Fibroblast of villous mesenchyme (primary cell): ENCODE data around the gene AUTS2. TPM values are rescaled to one million over a fixed set of nuclear protein-coding genes. Genes with fewer than 3 reads are reported as not detected.

Experiments
- DNase-seq: peaks from one replicate; pipeline ENCODE4 v3.0.0-alpha.2; 2010; ENCODE audit warnings: low read depth
- H3K4me3 ChIP-seq: 2 replicates; pipeline ENCODE4 v1.5.1; 2011; ENCODE audit warnings: low read depth, mild to moderate bottlenecking, low read length
- total RNA-seq: library from RNA; depleted of rRNA; stranded (reverse); fragments of >200 nt; gene quantifications from 2 replicates; pipeline ENCODE4 v1.2.3, GENCODE V29; 2012
- TF ChIP-seq, protein P1 (sequence below): IDR thresholded peaks from 2 replicates; pipeline ENCODE4 v1.5.1; 2012; ENCODE audit warnings: low read depth, mild to moderate bottlenecking, low read length; ENCODE audit not compliant: insufficient read depth

The AUTS2 gene
- total RNA-seq, 1 donor: 3.9 TPM

- no peak overlapping the region for H3K4me3 ChIP-seq
- DNase-seq: no peak
- TF ChIP-seq, protein P1, sequence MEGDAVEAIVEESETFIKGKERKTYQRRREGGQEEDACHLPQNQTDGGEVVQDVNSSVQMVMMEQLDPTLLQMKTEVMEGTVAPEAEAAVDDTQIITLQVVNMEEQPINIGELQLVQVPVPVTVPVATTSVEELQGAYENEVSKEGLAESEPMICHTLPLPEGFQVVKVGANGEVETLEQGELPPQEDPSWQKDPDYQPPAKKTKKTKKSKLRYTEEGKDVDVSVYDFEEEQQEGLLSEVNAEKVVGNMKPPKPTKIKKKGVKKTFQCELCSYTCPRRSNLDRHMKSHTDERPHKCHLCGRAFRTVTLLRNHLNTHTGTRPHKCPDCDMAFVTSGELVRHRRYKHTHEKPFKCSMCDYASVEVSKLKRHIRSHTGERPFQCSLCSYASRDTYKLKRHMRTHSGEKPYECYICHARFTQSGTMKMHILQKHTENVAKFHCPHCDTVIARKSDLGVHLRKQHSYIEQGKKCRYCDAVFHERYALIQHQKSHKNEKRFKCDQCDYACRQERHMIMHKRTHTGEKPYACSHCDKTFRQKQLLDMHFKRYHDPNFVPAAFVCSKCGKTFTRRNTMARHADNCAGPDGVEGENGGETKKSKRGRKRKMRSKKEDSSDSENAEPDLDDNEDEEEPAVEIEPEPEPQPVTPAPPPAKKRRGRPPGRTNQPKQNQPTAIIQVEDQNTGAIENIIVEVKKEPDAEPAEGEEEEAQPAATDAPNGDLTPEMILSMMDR: no peak
Observed at GRCh38 chr7:70036695-70037094, 438.4 kb downstream of the AUTS2 start.

- H3K4me3 ChIP-seq: no peak overlapping the region
- TF ChIP-seq, protein P1: no peak
- no peak for DNase-seq
Observed at GRCh38 chr7:70037171-70037933, 439.1 kb downstream of the AUTS2 start.

DNA sequence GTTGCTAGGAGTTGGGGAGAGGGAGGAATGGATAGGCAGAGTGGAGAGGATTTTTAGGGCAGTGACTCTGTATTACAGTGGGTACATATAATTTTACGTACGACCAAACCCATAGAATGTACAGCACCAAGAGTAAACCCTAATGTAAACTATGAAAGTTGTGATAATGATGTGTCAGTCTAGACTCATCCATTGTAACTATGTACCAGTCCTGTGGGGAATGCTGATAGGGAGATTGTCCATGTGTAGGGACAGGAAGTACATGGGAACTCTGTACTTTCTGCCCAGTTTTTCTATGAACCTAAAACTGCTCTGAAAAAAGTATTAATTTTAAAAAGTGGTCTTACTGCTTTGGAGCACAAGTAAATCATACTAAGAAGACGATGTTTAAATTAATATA lies 441.8 kb downstream of the AUTS2 start:
- no peak overlapping the region for H3K4me3 ChIP-seq
- DNase-seq: no peak
- TF ChIP-seq, protein P1: no peak

DNA sequence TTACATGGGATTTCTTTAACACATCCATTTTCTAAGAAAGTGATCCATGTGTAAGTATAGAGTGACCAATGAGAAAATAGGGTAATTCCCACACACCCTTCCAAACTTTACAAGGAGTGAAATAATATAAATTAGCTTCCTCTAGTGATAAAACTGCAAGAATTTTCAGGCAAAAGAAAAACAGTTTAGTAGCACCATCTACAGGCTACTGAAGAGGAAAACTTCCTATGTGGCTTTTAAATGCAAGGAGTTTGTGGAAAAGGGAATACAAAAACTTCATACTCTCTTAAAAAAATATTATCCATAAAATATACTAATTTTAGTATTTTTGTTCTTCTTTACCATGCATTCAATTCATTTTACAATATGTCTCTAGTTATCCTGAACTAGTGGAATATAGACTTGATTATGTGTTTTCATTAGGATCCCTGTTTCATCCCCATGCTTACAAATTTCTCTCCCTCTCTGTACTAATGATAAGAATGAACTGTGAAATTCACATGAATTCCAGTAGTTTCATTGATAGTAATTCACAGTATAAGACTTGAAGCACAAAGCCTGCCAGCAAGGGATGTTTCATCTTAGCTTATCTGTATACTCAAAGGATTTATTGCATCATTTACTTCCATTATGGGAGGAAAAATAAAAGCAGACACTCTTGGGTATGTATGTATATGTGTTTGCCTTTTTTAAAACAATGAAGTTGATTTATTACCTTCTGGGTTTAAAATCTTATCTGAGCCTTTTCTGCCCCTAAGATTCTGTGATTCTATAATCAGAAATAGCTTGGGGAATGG lies 442.9 kb downstream of the AUTS2 start:
- TF ChIP-seq, protein P1: peak; percentile 27
- DNase-seq: peak; percentile 17
- no peak overlapping the region for H3K4me3 ChIP-seq

GRCh38 chr7:70042533-70042932 lies 444.3 kb downstream of the AUTS2 start:
- no peak overlapping the region for H3K4me3 ChIP-seq
- peak; percentile 54 for DNase-seq
- TF ChIP-seq, protein P1: peak; percentile 12

DNA sequence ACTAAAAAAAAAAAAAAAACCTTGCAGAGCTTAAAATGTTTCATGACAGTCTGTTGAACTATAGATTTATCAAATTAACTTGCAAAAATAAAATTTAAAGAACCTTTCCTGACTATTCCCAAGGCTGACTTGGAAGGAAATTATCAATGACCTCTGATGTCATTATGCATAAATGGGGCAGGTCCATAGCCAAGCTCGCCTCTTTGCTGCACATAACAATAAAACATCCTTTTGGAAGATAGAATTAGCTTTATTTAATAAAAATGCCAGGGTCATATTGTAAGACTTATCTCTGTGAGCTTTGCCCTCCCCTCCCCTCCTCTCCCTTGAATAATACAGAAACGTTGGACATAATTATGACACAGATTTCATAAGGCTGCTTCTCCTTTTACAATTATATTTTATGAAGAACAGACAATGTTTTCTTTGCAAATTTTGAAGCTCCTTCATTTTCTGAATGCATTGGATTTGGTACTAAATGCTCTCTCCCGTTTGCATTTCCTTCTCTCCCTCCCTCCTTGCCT lies 444.8 kb downstream of the AUTS2 start:
- TF ChIP-seq, protein P1: no peak
- no peak for DNase-seq
- H3K4me3 ChIP-seq: no peak overlapping the region
